ENCODE measurements around the gene FAM20C. TPM values are rescaled to one million over a fixed set of nuclear protein-coding genes. Genes with fewer than 3 reads are reported as not detected.

The FAM20C gene
- total RNA-seq, 1 experiment from 2014 or later, result 62.4 TPM

DNA sequence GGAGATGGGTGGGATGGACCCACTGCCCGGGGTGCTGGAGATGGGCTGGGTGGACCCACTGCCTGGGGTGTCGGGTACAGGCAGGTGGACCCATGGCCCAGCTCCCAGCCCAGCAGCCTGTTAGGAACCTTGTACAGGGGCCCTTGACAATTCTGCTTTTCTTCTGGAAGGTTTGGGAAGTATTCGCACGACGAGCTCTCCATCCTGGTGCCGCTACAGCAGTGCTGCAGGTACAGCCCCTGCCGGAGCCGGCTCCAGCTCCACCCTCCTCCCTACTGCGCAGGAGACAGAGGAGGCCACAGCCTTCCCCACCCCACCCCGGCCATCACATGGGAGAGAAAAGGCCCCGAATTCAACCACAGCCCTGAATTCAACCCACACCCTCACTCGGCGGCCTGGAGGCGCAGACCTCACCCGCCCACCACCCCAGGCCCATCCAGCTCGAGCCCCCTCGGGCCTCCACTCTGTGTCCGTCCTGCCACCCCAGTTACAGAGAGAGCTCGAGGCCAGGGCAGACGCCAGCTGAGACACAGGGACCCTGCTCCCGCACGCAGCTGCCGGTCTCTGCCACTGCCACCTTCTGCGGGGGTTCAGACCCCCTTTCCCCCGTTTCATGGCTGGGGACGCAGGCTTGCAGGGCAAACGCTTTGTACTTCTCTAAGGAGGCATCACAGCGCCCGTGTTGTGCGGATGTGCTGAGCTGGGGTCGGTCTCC, 66.3 kb downstream of the FAM20C start:
- H3K4me1 ChIP-seq (ENCODE audit: control insufficient read depth, insufficient read depth, low read length), result no peaks in the 10 kb centered on the region
- in situ Hi-C loops (cut with HindIII; ENCODE audit: low pct_unique_long_range_greater_than_20kb, low sequenced_read_pairs) (no loop called here), intact Hi-C loops (cut with micrococcal nuclease; ENCODE audit: unreplicated experiment) (no loop called here)
- H3K36me3 ChIP-seq (ENCODE audit: control insufficient read depth, insufficient read depth, low read length), result no peaks in the 10 kb centered on the region
- DNase-seq (ENCODE audit: low read depth, low spot score) (no peak), ATAC-seq (no peak)
- no peak overlapping the region for H3K27ac ChIP-seq (ENCODE audit: low read length)
- no TSS peak for BruUV-seq (replicated peaks)
- no peak overlapping the region for H3K4me3 ChIP-seq (ENCODE audit: low read depth in 2 of 2, low read length in 2 of 2)
- TF ChIP-seq SIN3A (IDR thresholded peaks at IDR 0.05; ENCODE audit: borderline replicate concordance, insufficient read depth, low read depth, low read length) (no peak), POLR2AphosphoS5 (IDR thresholded peaks at IDR 0.05; ENCODE audit: low read depth, low read length) (no peak), TCF7L2 (IDR thresholded peaks at IDR 0.05; ENCODE audit: low read depth, low read length) (no peak)
- TF ChIP-seq, protein P1, sequence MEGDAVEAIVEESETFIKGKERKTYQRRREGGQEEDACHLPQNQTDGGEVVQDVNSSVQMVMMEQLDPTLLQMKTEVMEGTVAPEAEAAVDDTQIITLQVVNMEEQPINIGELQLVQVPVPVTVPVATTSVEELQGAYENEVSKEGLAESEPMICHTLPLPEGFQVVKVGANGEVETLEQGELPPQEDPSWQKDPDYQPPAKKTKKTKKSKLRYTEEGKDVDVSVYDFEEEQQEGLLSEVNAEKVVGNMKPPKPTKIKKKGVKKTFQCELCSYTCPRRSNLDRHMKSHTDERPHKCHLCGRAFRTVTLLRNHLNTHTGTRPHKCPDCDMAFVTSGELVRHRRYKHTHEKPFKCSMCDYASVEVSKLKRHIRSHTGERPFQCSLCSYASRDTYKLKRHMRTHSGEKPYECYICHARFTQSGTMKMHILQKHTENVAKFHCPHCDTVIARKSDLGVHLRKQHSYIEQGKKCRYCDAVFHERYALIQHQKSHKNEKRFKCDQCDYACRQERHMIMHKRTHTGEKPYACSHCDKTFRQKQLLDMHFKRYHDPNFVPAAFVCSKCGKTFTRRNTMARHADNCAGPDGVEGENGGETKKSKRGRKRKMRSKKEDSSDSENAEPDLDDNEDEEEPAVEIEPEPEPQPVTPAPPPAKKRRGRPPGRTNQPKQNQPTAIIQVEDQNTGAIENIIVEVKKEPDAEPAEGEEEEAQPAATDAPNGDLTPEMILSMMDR (IDR thresholded peaks at IDR 0.05), result no peak
- TF ChIP-seq, protein P2, sequence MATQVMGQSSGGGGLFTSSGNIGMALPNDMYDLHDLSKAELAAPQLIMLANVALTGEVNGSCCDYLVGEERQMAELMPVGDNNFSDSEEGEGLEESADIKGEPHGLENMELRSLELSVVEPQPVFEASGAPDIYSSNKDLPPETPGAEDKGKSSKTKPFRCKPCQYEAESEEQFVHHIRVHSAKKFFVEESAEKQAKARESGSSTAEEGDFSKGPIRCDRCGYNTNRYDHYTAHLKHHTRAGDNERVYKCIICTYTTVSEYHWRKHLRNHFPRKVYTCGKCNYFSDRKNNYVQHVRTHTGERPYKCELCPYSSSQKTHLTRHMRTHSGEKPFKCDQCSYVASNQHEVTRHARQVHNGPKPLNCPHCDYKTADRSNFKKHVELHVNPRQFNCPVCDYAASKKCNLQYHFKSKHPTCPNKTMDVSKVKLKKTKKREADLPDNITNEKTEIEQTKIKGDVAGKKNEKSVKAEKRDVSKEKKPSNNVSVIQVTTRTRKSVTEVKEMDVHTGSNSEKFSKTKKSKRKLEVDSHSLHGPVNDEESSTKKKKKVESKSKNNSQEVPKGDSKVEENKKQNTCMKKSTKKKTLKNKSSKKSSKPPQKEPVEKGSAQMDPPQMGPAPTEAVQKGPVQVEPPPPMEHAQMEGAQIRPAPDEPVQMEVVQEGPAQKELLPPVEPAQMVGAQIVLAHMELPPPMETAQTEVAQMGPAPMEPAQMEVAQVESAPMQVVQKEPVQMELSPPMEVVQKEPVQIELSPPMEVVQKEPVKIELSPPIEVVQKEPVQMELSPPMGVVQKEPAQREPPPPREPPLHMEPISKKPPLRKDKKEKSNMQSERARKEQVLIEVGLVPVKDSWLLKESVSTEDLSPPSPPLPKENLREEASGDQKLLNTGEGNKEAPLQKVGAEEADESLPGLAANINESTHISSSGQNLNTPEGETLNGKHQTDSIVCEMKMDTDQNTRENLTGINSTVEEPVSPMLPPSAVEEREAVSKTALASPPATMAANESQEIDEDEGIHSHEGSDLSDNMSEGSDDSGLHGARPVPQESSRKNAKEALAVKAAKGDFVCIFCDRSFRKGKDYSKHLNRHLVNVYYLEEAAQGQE (IDR thresholded peaks at IDR 0.05; ENCODE audit: insufficient read depth in 1 of 2, low read depth in 2 of 2, low read length in 1 of 2), result no peak
- H3K27me3 ChIP-seq (ENCODE audit: control insufficient read depth, insufficient read depth, low read length), result no peaks in the 10 kb centered on the region
- POLR2A ChIA-PET, result no interaction called here
- CTCF ChIA-PET, result no interaction called here
- H3K9me3 ChIP-seq (ENCODE audit: control insufficient read depth, insufficient read depth, low read depth, low read length), result 0 out of 2 replicates have a peak, but pooled peaks cover 4% of the 10 kb centered on the region

DNA sequence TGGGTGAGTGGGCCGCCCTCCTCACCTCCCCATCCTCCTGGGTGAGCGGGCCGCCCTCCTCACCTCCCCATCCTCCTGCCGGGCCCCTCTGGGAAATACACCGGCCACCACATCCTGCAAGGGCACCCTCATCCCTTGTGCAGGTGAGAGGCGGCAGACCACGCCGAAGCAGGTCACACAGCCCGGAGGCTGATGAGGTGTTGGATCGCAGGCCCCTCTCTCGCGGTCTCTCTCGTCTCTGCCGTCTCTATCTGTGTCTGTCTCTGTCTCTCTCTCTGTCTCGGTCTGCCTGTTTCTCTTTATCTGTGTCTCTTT, 66.8 kb downstream of the FAM20C start:
- DNase-seq (ENCODE audit: low read depth, low spot score) (no peak), ATAC-seq (no peak)
- Histone ChIP-seq H3K4me3 (ENCODE audit: low read depth in 2 of 2, low read length in 2 of 2) (no peak overlapping the region), H3K4me1 (ENCODE audit: control insufficient read depth, insufficient read depth, low read length) (no peaks in the 10 kb centered on the region), H3K27me3 (ENCODE audit: control insufficient read depth, insufficient read depth, low read length) (no peaks in the 10 kb centered on the region), H3K9me3 (ENCODE audit: control insufficient read depth, insufficient read depth, low read depth, low read length) (0 out of 2 replicates have a peak, but pooled peaks cover 4% of the 10 kb centered on the region), H3K36me3 (ENCODE audit: control insufficient read depth, insufficient read depth, low read length) (no peaks in the 10 kb centered on the region), H3K27ac (ENCODE audit: low read length) (no peak overlapping the region)
- POLR2A ChIA-PET, result no interaction called here
- in situ Hi-C loops (cut with HindIII; ENCODE audit: low pct_unique_long_range_greater_than_20kb, low sequenced_read_pairs) (no loop called here), intact Hi-C loops (cut with micrococcal nuclease; ENCODE audit: unreplicated experiment) (no loop called here)
- no peak for TF ChIP-seq SIN3A (IDR thresholded peaks at IDR 0.05; ENCODE audit: borderline replicate concordance, insufficient read depth, low read depth, low read length)
- no peak for TF ChIP-seq POLR2AphosphoS5 (IDR thresholded peaks at IDR 0.05; ENCODE audit: low read depth, low read length)
- TF ChIP-seq TCF7L2 (IDR thresholded peaks at IDR 0.05; ENCODE audit: low read depth, low read length), result no peak
- TF ChIP-seq, protein P1 (IDR thresholded peaks at IDR 0.05), result no peak
- TF ChIP-seq, protein P2 (IDR thresholded peaks at IDR 0.05; ENCODE audit: insufficient read depth in 1 of 2, low read depth in 2 of 2, low read length in 1 of 2), result no peak
- BruUV-seq (replicated peaks), result no TSS peak
- CTCF ChIA-PET, result no interaction called here

Data from Panc1 (cell line).